Astrocyte (in vitro differentiated cells and primary cell): ENCODE data around the gene ISG15. TPM values are rescaled to one million over a fixed set of nuclear protein-coding genes. Genes with fewer than 3 reads are reported as not detected.

Source experiments
- DNase-seq: peaks from one replicate; pipeline ENCODE4 v3.0.0-alpha.2; 2010; ENCODE audit warnings: low read depth
- FAIRE-seq: peaks from 2 replicates; lab custom pipeline; 2011; peaks lifted over from hg19 to GRCh38; lab: Jason Lieb, UNC
- H2AFZ ChIP-seq: 2 replicates; pipeline ENCODE4 v1.6.0; 2012; ENCODE audit warnings: low read depth, low read length, inconsistent platforms
- H3K27ac ChIP-seq: 2 replicates; pipeline ENCODE4 v1.5.1; 2011; ENCODE audit warnings: low read depth, low read length, inconsistent platforms
- H3K27me3 ChIP-seq: 2 replicates; pipeline ENCODE4 v1.6.0; 2011; ENCODE audit warnings: low read length, inconsistent platforms; ENCODE audit not compliant: insufficient read depth
- H3K36me3 ChIP-seq: 2 replicates; pipeline ENCODE4 v1.5.1; 2011; ENCODE audit warnings: low read length, inconsistent platforms; ENCODE audit not compliant: insufficient read depth
- H3K4me1 ChIP-seq: 2 replicates; pipeline ENCODE4 v1.5.1; 2011; ENCODE audit warnings: low read length, inconsistent platforms; ENCODE audit not compliant: insufficient read depth
- H3K4me2 ChIP-seq: 2 replicates; pipeline ENCODE4 v1.6.0; 2012; ENCODE audit warnings: low read length, inconsistent platforms
- H3K4me3 ChIP-seq: 2 replicates; pipeline ENCODE4 v1.5.1; 2011; ENCODE audit warnings: low read depth, mild to moderate bottlenecking, low read length, inconsistent platforms; ENCODE audit not compliant: insufficient read depth
- H3K79me2 ChIP-seq: 2 replicates; pipeline ENCODE4 v1.6.0; 2012; ENCODE audit warnings: mild to moderate bottlenecking, low read length, inconsistent platforms; ENCODE audit not compliant: insufficient read depth
- H3K9ac ChIP-seq: 2 replicates; pipeline ENCODE4 v1.6.0; 2012; ENCODE audit warnings: mild to moderate bottlenecking, low read length, inconsistent platforms
- H3K9me3 ChIP-seq: 2 replicates; pipeline ENCODE4 v1.5.1; 2012; ENCODE audit warnings: low read depth, mild to moderate bottlenecking, low read length, inconsistent platforms; ENCODE audit not compliant: insufficient read depth
- H4K20me1 ChIP-seq: 2 replicates; pipeline ENCODE4 v1.6.0; 2012; ENCODE audit warnings: low read length, inconsistent platforms; ENCODE audit not compliant: insufficient read depth
- H3K27ac Mint-ChIP-seq: one replicate; pipeline ENCODE4 v1.8.0; 2021; ENCODE audit warnings: mild to moderate bottlenecking, mixed read lengths; ENCODE audit not compliant: unreplicated experiment
- H3K27me3 Mint-ChIP-seq: one replicate; pipeline ENCODE4 v1.8.0; 2021; ENCODE audit warnings: low read depth, mixed read lengths; ENCODE audit not compliant: unreplicated experiment
- H3K36me3 Mint-ChIP-seq: one replicate; pipeline ENCODE4 v1.8.0; 2021; ENCODE audit warnings: low read depth, mixed read lengths; ENCODE audit not compliant: unreplicated experiment
- H3K4me1 Mint-ChIP-seq: one replicate; pipeline ENCODE4 v1.8.0; 2021; ENCODE audit warnings: low read depth, mixed read lengths; ENCODE audit not compliant: unreplicated experiment
- H3K4me3 Mint-ChIP-seq: one replicate; pipeline ENCODE4 v1.8.0; 2021; ENCODE audit warnings: mild to moderate bottlenecking, moderate library complexity, mixed read lengths; ENCODE audit not compliant: unreplicated experiment
- H3K9me3 Mint-ChIP-seq: one replicate; pipeline ENCODE4 v1.8.0; 2021; ENCODE audit warnings: mild to moderate bottlenecking, mixed read lengths; ENCODE audit not compliant: unreplicated experiment
- CTCF ChIP-seq: IDR thresholded peaks from 2 replicates; pipeline ENCODE4 v1.5.1; 2011; ENCODE audit warnings: low read depth, mild to moderate bottlenecking, inconsistent platforms, low read length, moderate library complexity; ENCODE audit not compliant: insufficient read depth
- EZH2 ChIP-seq: IDR thresholded peaks from 2 replicates; pipeline ENCODE4 v1.6.1; 2012; ENCODE audit warnings: mild to moderate bottlenecking, low read length, inconsistent platforms; ENCODE audit not compliant: insufficient read depth
- total RNA-seq: library from RNA; stranded (reverse); gene quantifications from 2 replicates; pipeline ENCODE4 v1.2.1, GENCODE V29; 2021

ISG15 gene
- total RNA-seq, 1 donor from 2014 or later, result 1,830 TPM

- no peak overlapping the region for H2AFZ ChIP-seq
Observed at GRCh38 chr1:982765-983436, 30.4 kb upstream of the ISG15 start.

GRCh38 chr1:983798-984475, 29.4 kb upstream of the ISG15 start:
- no peaks in the 10 kb centered on the region for H3K4me1 ChIP-seq
- FAIRE-seq (no peak), DNase-seq (no peak)
- no peaks in the 10 kb centered on the region for H3K36me3 Mint-ChIP-seq
- peaks cover 51% of the 10 kb centered on the region for H3K27me3 Mint-ChIP-seq
- no peak overlapping the region for H3K9ac ChIP-seq
- no peaks in the 10 kb centered on the region for H4K20me1 ChIP-seq
- H3K9me3 Mint-ChIP-seq, result peaks cover 8% of the 10 kb centered on the region
- H2AFZ ChIP-seq, result peak overlapping the region; percentile 52
- peak overlapping the region; percentile 79 for H3K4me2 ChIP-seq
- peaks cover 4% of the 10 kb centered on the region for H3K27me3 ChIP-seq
- H3K79me2 ChIP-seq, result no peaks in the 10 kb centered on the region
- H3K4me3 Mint-ChIP-seq, result no peak overlapping the region
- H3K4me3 ChIP-seq, result no peak overlapping the region
- H3K27ac Mint-ChIP-seq, result no peak overlapping the region
- H3K9me3 ChIP-seq, result no peaks in the 10 kb centered on the region
- no peaks in the 10 kb centered on the region for H3K36me3 ChIP-seq
- H3K27ac ChIP-seq, result no peak overlapping the region
- peak; percentile 25 for TF ChIP-seq CTCF
- no peak for TF ChIP-seq EZH2
- H3K4me1 Mint-ChIP-seq, result no peaks in the 10 kb centered on the region

More at GRCh38 chr1:982765-983436, 30.4 kb upstream of the ISG15 start:
- H3K36me3 ChIP-seq, result no peaks in the 10 kb centered on the region
- no peak for TF ChIP-seq EZH2
- no peak for TF ChIP-seq CTCF
- no peak overlapping the region for H3K27ac ChIP-seq
- DNase-seq (no peak), FAIRE-seq (no peak)
- H3K4me2 ChIP-seq, result no peak overlapping the region
- no peak overlapping the region for H3K9ac ChIP-seq
- Mint-ChIP-seq H3K27ac (no peak overlapping the region), H3K36me3 (no peaks in the 10 kb centered on the region), H3K4me3 (peak overlapping the region; percentile 1), H3K27me3 (peaks cover 46% of the 10 kb centered on the region), H3K4me1 (no peaks in the 10 kb centered on the region), H3K9me3 (no peaks in the 10 kb centered on the region)
- no peak overlapping the region for H3K4me3 ChIP-seq
- no peaks in the 10 kb centered on the region for H3K79me2 ChIP-seq
- H3K4me1 ChIP-seq, result no peaks in the 10 kb centered on the region
- H3K9me3 ChIP-seq, result no peaks in the 10 kb centered on the region
- H3K27me3 ChIP-seq, result peaks cover 4% of the 10 kb centered on the region
- H4K20me1 ChIP-seq, result no peaks in the 10 kb centered on the region

- TF ChIP-seq EZH2 (no peak), CTCF (no peak)
- Histone ChIP-seq H3K36me3 (no peaks in the 10 kb centered on the region), H3K9ac (no peak overlapping the region), H3K27ac (no peak overlapping the region), H3K27me3 (peaks cover 6% of the 10 kb centered on the region), H4K20me1 (no peaks in the 10 kb centered on the region), H3K9me3 (no peaks in the 10 kb centered on the region), H3K4me2 (peak overlapping the region; percentile 79), H3K4me1 (no peaks in the 10 kb centered on the region), H2AFZ (peak overlapping the region; percentile 52), H3K4me3 (no peak overlapping the region), H3K79me2 (no peaks in the 10 kb centered on the region)
- no peak overlapping the region for H3K4me3 Mint-ChIP-seq
- H3K27ac Mint-ChIP-seq, result no peak overlapping the region
- peaks cover 56% of the 10 kb centered on the region for H3K27me3 Mint-ChIP-seq
- DNase-seq (no peak), FAIRE-seq (no peak)
- peaks cover 8% of the 10 kb centered on the region for H3K9me3 Mint-ChIP-seq
- H3K4me1 Mint-ChIP-seq, result no peaks in the 10 kb centered on the region
- H3K36me3 Mint-ChIP-seq, result no peaks in the 10 kb centered on the region
Observed at GRCh38 chr1:984476-984814, 28.9 kb upstream of the ISG15 start.
